Stimulated activated effector memory CD8-positive, alpha-beta T cell treated with anti-CD3 and anti-CD28 coated beads, Interleukin-12 subunit alpha, Interleukin-12 subunit beta, amount 100 ng/mL, for 72 hours (primary cell): ENCODE measurements around the gene SYCE3.
A peak's percentile ranks its signal among the peaks of the same experiment; 100 is the strongest.
"Not testable (repeated sequence)": the region's sequence is repeated elsewhere in the genome, so short reads cannot be mapped to it uniquely, and the experiment has no call there.

Experiments
- ATAC-seq: fragments of 150-1000 bp; cut with Tn5 transposase; 2 replicates; pipeline ENCODE4 v1.10.0; 2021
- DNase-seq, 2 donors: peaks; one replicate each; pipeline ENCODE4 v3.0.0; 2021 to 2022; ENCODE audit warnings: low spot score in 2 of 2
- H3K27ac Mint-ChIP-seq: one replicate; pipeline ENCODE4 v1.8.0; 2022; ENCODE audit warnings: mild to moderate bottlenecking, mixed read lengths
- H3K36me3 Mint-ChIP-seq: one replicate; pipeline ENCODE4 v1.8.0; 2022; ENCODE audit warnings: mild to moderate bottlenecking, mixed read lengths
- H3K4me1 Mint-ChIP-seq: one replicate; pipeline ENCODE4 v1.8.0; 2022; ENCODE audit warnings: mixed read lengths
- H3K4me3 Mint-ChIP-seq: one replicate; pipeline ENCODE4 v1.8.0; 2022; ENCODE audit warnings: mild to moderate bottlenecking, mixed read lengths
- H3K9me3 Mint-ChIP-seq: one replicate; pipeline ENCODE4 v1.8.0; 2022; ENCODE audit warnings: mixed read lengths

Gene SYCE3

DNA sequence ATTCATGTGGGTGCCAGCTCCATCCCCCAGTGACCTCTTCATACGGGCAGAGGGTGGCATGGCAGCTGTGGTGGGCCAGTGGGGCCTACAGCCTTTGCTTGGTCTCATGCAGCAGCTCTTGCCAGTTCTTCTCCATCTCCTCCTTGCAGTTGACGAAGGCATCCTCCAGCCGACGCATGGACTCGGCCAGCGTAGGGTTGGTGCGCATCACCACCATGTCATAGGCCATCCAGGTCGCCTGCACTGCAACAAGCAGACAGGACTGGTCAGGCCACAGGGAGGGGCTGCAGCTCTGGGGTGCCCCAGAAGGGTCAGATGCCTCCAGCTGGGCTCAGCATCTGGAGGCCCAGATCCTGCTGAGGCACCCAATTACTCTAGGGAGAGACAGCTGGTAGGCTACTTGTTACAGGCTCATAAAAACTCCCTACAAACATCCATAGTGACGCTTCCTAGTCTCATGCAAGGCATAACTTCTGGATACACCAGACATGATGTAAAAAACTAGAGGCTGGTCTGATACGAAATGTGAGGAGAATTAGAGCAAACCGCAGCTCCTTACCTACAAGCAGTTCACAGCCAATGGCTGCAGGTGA, 11.5 kb downstream of the SYCE3 start:
- Mint-ChIP-seq H3K4me3 (peak overlapping the region; percentile 72), H3K9me3 (no peaks in the 10 kb centered on the region), H3K27ac (no peak overlapping the region), H3K36me3 (no peaks in the 10 kb centered on the region), H3K4me1 (peaks cover 14% of the 10 kb centered on the region)
- DNase-seq (no peak), ATAC-seq (no peak)

- DNase-seq (no peak), ATAC-seq (no peak)
- H3K4me3 Mint-ChIP-seq = peak overlapping the region; percentile 72
- peaks cover 4% of the 10 kb centered on the region for H3K36me3 Mint-ChIP-seq
- H3K27ac Mint-ChIP-seq = peak overlapping the region; percentile 92
- H3K4me1 Mint-ChIP-seq = peaks cover 22% of the 10 kb centered on the region
- H3K9me3 Mint-ChIP-seq = no peaks in the 10 kb centered on the region
Observed at GRCh38 chr22:50550395-50550794, 12.3 kb downstream of the SYCE3 start.

- Mint-ChIP-seq H3K27ac (peak overlapping the region; percentile 92), H3K36me3 (peaks cover 9% of the 10 kb centered on the region), H3K4me1 (peaks cover 35% of the 10 kb centered on the region), H3K4me3 (peak overlapping the region; percentile 72), H3K9me3 (no peaks in the 10 kb centered on the region)
- ATAC-seq (peak; percentile 32), DNase-seq (no peak)
Observed at GRCh38 chr22:50548921-50549790, 13.6 kb downstream of the SYCE3 start.

- peaks cover 9% of the 10 kb centered on the region for H3K36me3 Mint-ChIP-seq
- peak; percentile 60 for ATAC-seq
- H3K27ac Mint-ChIP-seq = peak overlapping the region; percentile 79
- no peaks in the 10 kb centered on the region for H3K9me3 Mint-ChIP-seq
- peak in 1 of 2 donors; percentile 76 for DNase-seq
- peak overlapping the region; percentile 72 for H3K4me3 Mint-ChIP-seq
- peaks cover 38% of the 10 kb centered on the region for H3K4me1 Mint-ChIP-seq
Observed at GRCh38 chr22:50548040-50548920, 14.4 kb downstream of the SYCE3 start.

GRCh38 chr22:50547263-50547985, 15.3 kb downstream of the SYCE3 start:
- no peak for DNase-seq
- H3K4me3 Mint-ChIP-seq = peak overlapping the region; percentile 72
- H3K27ac Mint-ChIP-seq = peak overlapping the region; percentile 79
- H3K36me3 Mint-ChIP-seq = peaks cover 12% of the 10 kb centered on the region
- ATAC-seq = no peak
- H3K9me3 Mint-ChIP-seq = no peaks in the 10 kb centered on the region
- peaks cover 42% of the 10 kb centered on the region for H3K4me1 Mint-ChIP-seq

DNA sequence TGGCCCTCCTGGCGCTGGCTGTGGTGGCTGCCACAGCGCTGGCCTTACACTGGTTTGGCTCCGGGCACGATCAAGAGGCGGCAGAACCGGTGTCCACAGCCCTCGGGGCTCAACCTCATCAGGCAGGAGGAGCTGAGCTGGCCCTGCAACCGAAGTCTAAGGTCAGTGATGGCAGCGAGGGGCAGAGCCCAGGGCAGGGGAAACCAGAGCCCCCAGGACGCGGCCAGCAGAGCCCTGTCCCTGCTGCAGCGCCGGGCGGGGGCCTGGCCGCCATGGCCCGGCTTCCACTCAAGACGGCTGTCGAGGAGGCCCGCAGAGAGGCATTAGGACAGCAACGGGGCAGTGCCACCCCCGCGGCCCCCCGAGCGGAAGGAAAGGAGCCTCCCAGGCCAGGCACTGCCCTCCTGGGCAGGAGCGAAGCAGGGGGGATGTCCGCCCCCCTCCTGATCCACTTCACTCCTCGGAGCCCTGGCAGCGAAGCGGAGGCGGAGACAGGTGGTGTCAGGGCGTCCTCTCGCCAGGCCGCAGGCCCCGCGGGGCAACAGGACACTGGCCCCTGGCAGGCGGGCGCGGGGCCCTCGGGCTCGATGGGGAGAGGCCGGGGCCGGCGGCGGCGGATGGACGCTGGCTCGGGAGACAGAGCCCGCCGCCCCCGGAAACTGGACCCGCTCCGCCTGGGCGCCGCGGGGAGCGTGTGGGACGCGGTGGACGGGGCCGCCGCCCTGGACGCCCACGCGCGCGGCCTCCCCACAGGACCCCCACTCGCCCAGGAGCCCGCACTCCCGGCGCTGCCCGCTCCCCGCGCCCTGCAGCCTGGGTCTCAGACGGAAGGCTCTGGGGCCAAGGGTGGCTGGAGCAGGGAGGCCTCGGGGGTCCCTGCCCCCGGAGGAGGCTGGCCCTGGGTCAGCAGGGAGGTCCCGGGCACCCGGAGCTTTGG, 16.1 kb downstream of the SYCE3 start:
- Mint-ChIP-seq H3K4me3 (peak overlapping the region; percentile 64), H3K9me3 (no peaks in the 10 kb centered on the region), H3K27ac (peak overlapping the region; percentile 85), H3K36me3 (peaks cover 15% of the 10 kb centered on the region), H3K4me1 (peaks cover 50% of the 10 kb centered on the region)
- no peak for DNase-seq
- ATAC-seq = no peak

- no peak for DNase-seq
- peak; percentile 5 for ATAC-seq
- H3K27ac Mint-ChIP-seq = peak within 1 kb of the TSS; percentile 85
- peak within 1 kb of the TSS; percentile 64 for H3K4me3 Mint-ChIP-seq
- H3K36me3 Mint-ChIP-seq = peaks cover 15% of the 10 kb centered on the region
- no peaks in the 10 kb centered on the region for H3K9me3 Mint-ChIP-seq
- H3K4me1 Mint-ChIP-seq = peaks cover 57% of the 10 kb centered on the region
Observed at GRCh38 chr22:50545522-50546325, 17.0 kb downstream of the SYCE3 start, which contains the start of gene KLHDC7B. Gene KLHDC7B, plus strand, starts transcription at chr22:50545899. Its CDS starts 345 bp downstream, at chr22:50546244.

DNA sequence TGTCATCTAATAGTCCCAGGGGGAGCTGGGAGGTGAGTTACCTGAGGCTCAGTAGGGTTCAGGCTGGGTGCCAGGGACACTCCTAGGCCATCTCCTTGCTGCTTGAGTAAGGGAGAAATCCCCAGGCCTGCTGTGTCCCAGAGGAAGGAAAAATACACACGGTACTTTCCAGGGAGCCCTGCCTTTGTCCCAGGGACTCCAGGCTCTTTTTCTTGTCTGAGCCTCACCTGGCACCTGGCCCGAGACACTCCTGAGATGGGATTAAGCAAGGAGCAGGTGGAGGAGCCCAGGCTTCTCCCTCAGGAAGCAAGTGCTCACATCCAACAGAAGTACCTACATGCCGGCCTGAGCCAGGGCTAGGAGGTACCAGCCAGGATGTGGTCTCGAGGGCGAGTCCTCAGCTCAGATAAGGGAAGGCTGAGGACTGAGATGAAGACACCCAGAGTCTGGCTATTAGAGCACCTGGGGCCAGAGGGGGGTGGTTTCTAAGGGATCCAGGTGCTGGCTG, 17.9 kb downstream of the SYCE3 start:
- Mint-ChIP-seq H3K4me1 (peaks cover 56% of the 10 kb centered on the region), H3K27ac (peak overlapping the region; percentile 85), H3K4me3 (peak overlapping the region; percentile 64), H3K36me3 (peaks cover 16% of the 10 kb centered on the region), H3K9me3 (no peaks in the 10 kb centered on the region)
- ATAC-seq (peak; percentile 11), DNase-seq (no peak)

GRCh38 chr22:50544078-50544745, 18.5 kb downstream of the SYCE3 start:
- peak; percentile 63 for ATAC-seq
- Mint-ChIP-seq H3K4me1 (peaks cover 60% of the 10 kb centered on the region), H3K36me3 (peaks cover 22% of the 10 kb centered on the region), H3K27ac (peak overlapping the region; percentile 85), H3K4me3 (peak overlapping the region; percentile 64), H3K9me3 (no peaks in the 10 kb centered on the region)
- peak; percentile 79 to 89 for DNase-seq

GRCh38 chr22:50542416-50542927, 20.2 kb downstream of the SYCE3 start:
- Mint-ChIP-seq H3K36me3 (peaks cover 29% of the 10 kb centered on the region), H3K4me3 (peak overlapping the region; percentile 76), H3K4me1 (peaks cover 74% of the 10 kb centered on the region), H3K27ac (peak overlapping the region; percentile 89), H3K9me3 (no peaks in the 10 kb centered on the region)
- ATAC-seq (peak; percentile 64), DNase-seq (peak in 1 of 2 donors; percentile 78)

DNA sequence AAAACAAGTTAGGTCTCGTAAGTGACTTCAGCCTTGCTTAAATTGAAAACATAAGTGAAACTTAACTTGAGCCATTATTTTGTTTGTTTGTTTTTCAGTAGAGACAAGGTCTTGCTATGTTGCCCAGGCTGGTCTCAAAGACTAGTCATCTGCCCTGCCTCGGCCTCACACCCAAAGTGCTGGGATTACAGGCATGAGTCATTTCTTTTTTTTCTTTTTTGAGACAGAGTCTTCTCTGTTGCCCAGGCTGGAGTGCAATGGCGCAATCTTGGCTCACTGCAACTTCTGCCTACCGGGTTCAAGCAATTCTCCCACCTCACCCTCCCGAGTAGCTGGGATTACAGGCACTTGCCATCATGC, 21.1 kb downstream of the SYCE3 start:
- H3K9me3 Mint-ChIP-seq = not testable (repeated sequence)
- Mint-ChIP-seq H3K27ac (peak overlapping the region; percentile 89), H3K4me3 (peak overlapping the region; percentile 76), H3K36me3 (peaks cover 29% of the 10 kb centered on the region), H3K4me1 (peaks cover 74% of the 10 kb centered on the region)
- ATAC-seq = peak; percentile 60
- peak in 1 of 2 donors; percentile 75 for DNase-seq

DNA sequence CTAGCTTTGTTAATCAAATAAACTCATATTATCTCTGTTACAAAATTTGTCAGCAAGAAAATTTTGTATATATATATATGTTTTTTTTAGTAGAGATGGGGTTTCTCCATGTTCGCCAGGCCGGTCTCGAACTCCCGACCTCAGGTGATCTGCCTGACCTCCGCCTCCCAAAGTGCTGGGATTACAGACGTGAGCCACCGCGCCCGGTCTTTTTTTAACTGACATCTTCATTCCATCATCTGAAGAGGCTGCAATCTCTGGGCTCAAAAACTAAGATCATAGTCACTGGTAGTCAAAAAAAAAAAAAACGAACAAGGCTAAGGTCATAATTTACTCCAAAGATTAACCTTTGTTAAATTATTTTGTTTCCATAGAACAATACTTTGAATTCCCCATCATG, 22.3 kb downstream of the SYCE3 start:
- H3K4me1 Mint-ChIP-seq = peaks cover 65% of the 10 kb centered on the region
- peak overlapping the region; percentile 89 for H3K27ac Mint-ChIP-seq
- no peak for DNase-seq

More for the DNA sequence above, 22.3 kb downstream of the SYCE3 start:
- Mint-ChIP-seq H3K36me3 (peaks cover 25% of the 10 kb centered on the region), H3K4me3 (peak overlapping the region; percentile 76), H3K9me3 (no peaks in the 10 kb centered on the region)
- ATAC-seq = no peak
